SU-DHL-6 (cell line): ENCODE results near the gene C6orf89.

Experiments used
- EZH2phosphoT487 ChIP-seq: fragments of 200-600 bp; sonication (generic), shearing (Covaris generic); conservative IDR thresholded peaks from 2 replicates; pipeline ENCODE4 v1.6.1; 2018; ENCODE audit warnings: mild to moderate bottlenecking, antibody characterized with exemption, low read length, moderate library complexity, mixed read lengths
- TF ChIP-seq, protein P1 (sequence below): fragments of 200-600 bp; sonication (generic); IDR thresholded peaks from one replicate; pipeline ENCODE4 v1.5.1; 2017; ENCODE audit warnings: antibody characterized with exemption, mild to moderate bottlenecking, low read length, moderate library complexity; ENCODE audit not compliant: insufficient read depth, poor library complexity, severe bottlenecking

DNA sequence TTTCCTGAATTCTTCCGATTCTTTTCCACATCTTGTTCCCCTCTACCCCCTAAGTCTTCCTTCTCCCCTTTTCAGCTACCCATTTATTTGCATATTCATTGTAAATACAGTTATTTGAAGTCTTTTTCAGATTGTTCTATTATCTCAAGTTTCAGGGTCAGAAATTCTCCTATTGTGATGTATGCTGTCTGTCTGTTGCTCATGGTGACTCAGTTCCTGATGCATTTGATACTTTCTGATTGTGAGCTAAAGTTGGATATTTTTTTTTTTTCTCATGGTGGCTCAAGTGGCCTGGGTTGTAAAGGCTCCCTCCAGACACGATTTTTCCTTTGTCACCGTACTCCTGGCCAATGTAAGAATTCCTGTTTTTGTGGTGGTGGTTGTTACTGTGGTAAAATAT, 63.9 kb downstream of the C6orf89 start:
- TF ChIP-seq, protein P1, sequence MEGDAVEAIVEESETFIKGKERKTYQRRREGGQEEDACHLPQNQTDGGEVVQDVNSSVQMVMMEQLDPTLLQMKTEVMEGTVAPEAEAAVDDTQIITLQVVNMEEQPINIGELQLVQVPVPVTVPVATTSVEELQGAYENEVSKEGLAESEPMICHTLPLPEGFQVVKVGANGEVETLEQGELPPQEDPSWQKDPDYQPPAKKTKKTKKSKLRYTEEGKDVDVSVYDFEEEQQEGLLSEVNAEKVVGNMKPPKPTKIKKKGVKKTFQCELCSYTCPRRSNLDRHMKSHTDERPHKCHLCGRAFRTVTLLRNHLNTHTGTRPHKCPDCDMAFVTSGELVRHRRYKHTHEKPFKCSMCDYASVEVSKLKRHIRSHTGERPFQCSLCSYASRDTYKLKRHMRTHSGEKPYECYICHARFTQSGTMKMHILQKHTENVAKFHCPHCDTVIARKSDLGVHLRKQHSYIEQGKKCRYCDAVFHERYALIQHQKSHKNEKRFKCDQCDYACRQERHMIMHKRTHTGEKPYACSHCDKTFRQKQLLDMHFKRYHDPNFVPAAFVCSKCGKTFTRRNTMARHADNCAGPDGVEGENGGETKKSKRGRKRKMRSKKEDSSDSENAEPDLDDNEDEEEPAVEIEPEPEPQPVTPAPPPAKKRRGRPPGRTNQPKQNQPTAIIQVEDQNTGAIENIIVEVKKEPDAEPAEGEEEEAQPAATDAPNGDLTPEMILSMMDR, result no peak
- no peak for TF ChIP-seq EZH2phosphoT487
